T-helper 1 cell treated with Interleukin-12 subunit alpha and Interleukin-12 subunit beta and Interleukin-4 antibody, amounts not matched to agents 30 μg/mL and 1 μg/mL, for 36 hours (primary cell): ENCODE results near the gene ITGA5.

Source experiments
- H3K27ac Mint-ChIP-seq: one replicate; pipeline ENCODE4 v1.8.0; 2021; ENCODE audit warnings: mild to moderate bottlenecking, mixed read lengths
- H3K27me3 Mint-ChIP-seq: one replicate; pipeline ENCODE4 v1.8.0; 2021; ENCODE audit warnings: low read depth, mixed read lengths
- H3K36me3 Mint-ChIP-seq: one replicate; pipeline ENCODE4 v1.8.0; 2021; ENCODE audit warnings: low read depth, mixed read lengths
- H3K4me1 Mint-ChIP-seq: one replicate; pipeline ENCODE4 v1.8.0; 2021; ENCODE audit warnings: low read depth, mixed read lengths
- H3K4me3 Mint-ChIP-seq: one replicate; pipeline ENCODE4 v1.8.0; 2021; ENCODE audit warnings: mild to moderate bottlenecking, moderate library complexity, mixed read lengths
- H3K9me3 Mint-ChIP-seq: one replicate; pipeline ENCODE4 v1.8.0; 2021; ENCODE audit warnings: mixed read lengths

ITGA5 gene

DNA sequence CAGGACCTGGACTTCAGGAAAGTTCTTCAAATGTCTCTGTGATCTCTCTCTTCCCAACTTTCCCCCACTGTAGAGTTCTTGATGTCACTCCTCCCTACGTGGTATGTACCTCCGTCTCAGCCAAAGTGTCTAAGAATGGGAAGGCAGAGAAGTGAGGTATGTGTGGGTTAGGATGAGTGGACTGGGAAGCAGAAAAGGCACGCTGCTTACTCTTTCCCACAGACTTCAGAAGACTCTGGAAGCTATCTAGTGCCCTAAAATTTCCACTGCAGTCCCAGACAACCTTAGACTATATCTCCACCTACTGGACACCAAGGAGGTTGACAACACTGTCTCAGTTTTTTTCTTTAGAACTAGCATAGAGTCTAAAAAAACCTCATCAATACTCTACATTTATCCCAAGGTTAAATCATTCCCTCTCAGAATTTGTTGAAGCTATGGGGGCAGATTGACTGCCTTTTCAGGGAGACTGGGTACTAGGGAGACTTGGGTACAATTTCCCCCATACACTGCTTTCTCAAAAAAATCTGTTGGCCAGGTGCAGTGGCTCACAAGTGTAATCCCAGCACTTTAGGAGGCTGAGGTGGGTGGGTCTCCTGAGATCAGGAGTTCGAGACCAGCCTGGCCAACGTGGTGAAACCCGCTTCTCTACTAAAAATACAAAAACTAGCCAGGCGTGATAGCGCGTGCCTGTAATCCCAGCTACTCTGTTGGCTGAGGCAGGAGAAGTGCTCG is 20.6 kb upstream of the ITGA5 start:
- peak overlapping the region; percentile 56 for H3K27ac Mint-ChIP-seq
- H3K9me3 Mint-ChIP-seq: no peaks in the 10 kb centered on the region
- peaks cover 10% of the 10 kb centered on the region for H3K4me1 Mint-ChIP-seq
- H3K27me3 Mint-ChIP-seq: peaks cover 29% of the 10 kb centered on the region
- no peak overlapping the region for H3K4me3 Mint-ChIP-seq
- no peaks in the 10 kb centered on the region for H3K36me3 Mint-ChIP-seq

- Mint-ChIP-seq H3K27me3 (peaks cover 24% of the 10 kb centered on the region), H3K9me3 (no peaks in the 10 kb centered on the region), H3K4me3 (no peak overlapping the region), H3K36me3 (no peaks in the 10 kb centered on the region), H3K27ac (no peak overlapping the region), H3K4me1 (peaks cover 10% of the 10 kb centered on the region)
Measured at GRCh38 chr12:54439096-54439495, 20.0 kb upstream of the ITGA5 start.

DNA sequence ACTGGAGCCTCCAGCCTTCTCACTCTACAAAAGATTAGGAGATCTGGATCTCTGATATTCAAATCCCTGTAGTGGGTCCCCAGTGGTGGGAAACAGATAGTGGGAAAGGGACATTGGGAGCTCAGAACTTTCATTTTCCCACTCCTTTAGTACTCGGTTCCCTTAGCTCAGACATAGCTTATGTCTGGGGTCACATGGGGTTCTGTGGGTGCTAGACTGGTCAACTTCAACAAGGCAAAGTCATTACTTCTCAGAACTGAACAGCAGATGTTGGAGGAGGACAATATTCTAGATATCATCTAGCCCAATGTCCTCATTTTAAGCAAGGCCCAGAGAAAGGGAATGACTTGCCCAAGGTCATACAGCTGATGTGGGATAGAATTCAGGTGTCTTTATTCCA is 19.5 kb upstream of the ITGA5 start:
- Mint-ChIP-seq H3K27me3 (peaks cover 23% of the 10 kb centered on the region), H3K27ac (no peak overlapping the region), H3K9me3 (no peaks in the 10 kb centered on the region), H3K4me1 (peaks cover 11% of the 10 kb centered on the region), H3K36me3 (no peaks in the 10 kb centered on the region), H3K4me3 (no peak overlapping the region)

DNA sequence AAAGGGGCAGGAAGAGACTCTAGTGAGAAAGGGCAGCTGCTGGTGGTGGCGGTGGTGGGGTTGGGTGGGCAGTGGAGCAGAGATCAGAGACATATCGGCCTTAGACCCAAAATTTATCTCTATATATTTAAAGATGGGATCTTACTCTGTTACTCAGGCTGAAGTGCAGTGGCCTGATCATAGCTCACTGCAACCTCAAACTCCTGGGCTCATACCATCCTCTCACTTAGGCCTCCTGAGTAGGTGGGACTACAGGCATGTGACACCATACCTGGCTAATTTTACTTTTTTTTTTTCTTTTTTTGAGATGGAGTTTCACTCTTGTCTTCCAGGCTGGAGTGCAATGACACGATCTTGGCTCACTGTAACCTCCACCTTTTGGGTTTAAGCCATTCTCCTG is 18.6 kb upstream of the ITGA5 start:
- peaks cover 19% of the 10 kb centered on the region for H3K4me1 Mint-ChIP-seq
- no peaks in the 10 kb centered on the region for H3K9me3 Mint-ChIP-seq
- peaks cover 22% of the 10 kb centered on the region for H3K27me3 Mint-ChIP-seq
- no peak overlapping the region for H3K27ac Mint-ChIP-seq
- H3K36me3 Mint-ChIP-seq: no peaks in the 10 kb centered on the region
- no peak overlapping the region for H3K4me3 Mint-ChIP-seq

GRCh38 chr12:54437243-54437642 is 18.2 kb upstream of the ITGA5 start:
- Mint-ChIP-seq H3K4me1 (peaks cover 24% of the 10 kb centered on the region), H3K27ac (no peak overlapping the region), H3K27me3 (peaks cover 18% of the 10 kb centered on the region), H3K36me3 (no peaks in the 10 kb centered on the region), H3K4me3 (no peak overlapping the region), H3K9me3 (no peaks in the 10 kb centered on the region)

DNA sequence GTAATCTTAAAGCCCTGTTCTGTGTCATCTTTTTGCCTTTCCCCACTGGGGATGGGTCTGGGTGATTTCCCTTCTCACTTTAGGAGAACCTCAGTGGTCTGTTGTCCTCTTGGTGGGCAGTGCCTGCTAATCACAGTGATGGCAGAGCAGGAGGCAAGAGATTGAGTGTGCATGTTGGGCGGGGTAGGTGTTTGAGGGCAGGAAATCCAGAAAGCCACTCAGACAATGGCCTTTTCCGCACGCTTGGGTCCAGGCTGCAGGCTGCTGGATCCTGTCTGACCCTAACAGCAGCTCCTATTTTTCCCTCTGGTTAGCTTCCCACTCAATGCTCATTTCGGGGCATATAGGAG is 13.7 kb upstream of the ITGA5 start:
- Mint-ChIP-seq H3K4me3 (peak overlapping the region; percentile 48), H3K9me3 (no peaks in the 10 kb centered on the region), H3K36me3 (peaks cover 2% of the 10 kb centered on the region), H3K27me3 (peaks cover 11% of the 10 kb centered on the region), H3K4me1 (peaks cover 33% of the 10 kb centered on the region), H3K27ac (no peak overlapping the region)

GRCh38 chr12:54431911-54432814 is 13.1 kb upstream of the ITGA5 start:
- H3K4me3 Mint-ChIP-seq: peak overlapping the region; percentile 64
- H3K27ac Mint-ChIP-seq: peak overlapping the region; percentile 68
- H3K4me1 Mint-ChIP-seq: peaks cover 34% of the 10 kb centered on the region
- no peaks in the 10 kb centered on the region for H3K9me3 Mint-ChIP-seq
- peaks cover 2% of the 10 kb centered on the region for H3K36me3 Mint-ChIP-seq
- peaks cover 18% of the 10 kb centered on the region for H3K27me3 Mint-ChIP-seq

DNA sequence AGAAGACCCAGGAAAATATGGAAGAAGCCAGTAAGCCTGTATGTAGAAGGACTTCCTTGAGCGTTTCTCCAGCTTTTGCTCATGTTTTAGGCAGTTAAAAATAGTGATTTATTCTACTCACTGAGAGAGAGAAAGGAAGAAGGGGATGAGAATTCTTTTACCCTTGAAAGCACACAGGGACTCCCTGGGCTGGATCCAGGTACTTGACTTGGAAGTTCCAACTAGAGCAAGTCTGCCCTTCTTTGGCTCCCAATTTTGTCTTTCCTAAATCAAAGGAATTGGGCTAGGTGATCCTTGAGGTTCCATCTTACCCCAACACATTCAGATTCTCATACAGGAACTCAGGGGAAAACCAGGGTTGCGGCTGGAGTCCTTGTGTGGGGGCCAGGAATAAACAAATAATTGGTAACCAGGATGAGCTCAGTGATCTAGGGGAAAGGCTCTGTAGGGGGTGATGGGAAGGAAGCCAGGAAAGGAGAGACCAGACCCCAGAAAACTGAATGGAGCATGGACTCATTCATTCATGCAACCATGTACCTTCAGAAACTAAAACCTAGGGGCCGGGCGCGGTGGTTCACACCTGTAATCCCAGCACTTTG is 11.5 kb upstream of the ITGA5 start:
- Mint-ChIP-seq H3K27me3 (peaks cover 34% of the 10 kb centered on the region), H3K27ac (no peak overlapping the region), H3K4me3 (no peak overlapping the region), H3K36me3 (peaks cover 2% of the 10 kb centered on the region), H3K4me1 (peaks cover 33% of the 10 kb centered on the region), H3K9me3 (no peaks in the 10 kb centered on the region)

GRCh38 chr12:54429014-54429471 is 10.0 kb upstream of the ITGA5 start:
- Mint-ChIP-seq H3K36me3 (peaks cover 2% of the 10 kb centered on the region), H3K4me3 (no peak overlapping the region), H3K27me3 (peaks cover 46% of the 10 kb centered on the region), H3K4me1 (peaks cover 33% of the 10 kb centered on the region), H3K27ac (no peak overlapping the region), H3K9me3 (no peaks in the 10 kb centered on the region)

DNA sequence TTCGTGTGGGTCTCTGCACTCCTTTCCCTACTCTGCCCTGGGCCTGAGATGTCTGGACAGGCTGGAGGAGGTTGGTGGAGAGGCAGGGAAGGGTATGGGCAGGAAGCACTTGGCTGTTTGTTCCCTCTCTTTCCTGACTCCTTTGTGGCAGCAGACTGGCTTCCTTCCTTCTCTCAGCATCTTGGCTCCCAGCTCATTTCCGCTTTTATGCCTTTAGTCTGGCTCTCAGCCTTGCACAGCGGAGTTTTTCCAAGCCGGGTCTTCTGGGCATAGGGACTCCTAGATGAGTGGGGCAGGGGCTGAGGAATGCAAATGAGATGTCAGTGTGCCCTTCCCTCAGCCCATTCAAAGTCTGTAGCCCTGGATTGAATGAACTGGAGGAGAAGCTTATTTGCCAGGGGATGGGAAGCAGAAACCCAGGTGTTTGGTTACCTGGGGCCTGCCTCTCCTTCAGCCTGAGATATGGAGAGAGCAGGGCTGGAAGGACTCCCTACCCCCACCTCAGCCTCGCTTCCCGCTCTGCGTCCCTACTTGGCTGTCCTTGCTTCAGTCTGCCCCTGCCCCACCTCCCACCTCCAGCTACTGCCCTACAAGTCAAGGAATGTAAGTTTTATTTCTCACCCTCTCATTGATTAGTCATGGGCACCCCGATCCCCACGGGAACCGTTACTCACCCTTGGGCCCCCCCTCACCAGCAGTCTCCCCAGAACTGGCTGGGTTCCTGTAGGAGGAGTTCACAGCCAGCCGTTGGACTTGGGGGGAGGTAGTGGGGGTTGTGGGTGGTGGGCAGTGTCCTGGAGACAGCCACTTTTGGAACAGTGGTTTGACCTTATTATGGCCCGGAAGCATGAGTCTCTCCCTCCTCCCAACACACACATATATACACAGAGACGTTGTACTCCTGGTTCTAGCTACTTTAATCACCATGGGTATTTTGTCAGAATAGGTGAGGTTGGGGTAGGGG is 9.3 kb upstream of the ITGA5 start:
- no peak overlapping the region for H3K27ac Mint-ChIP-seq
- no peak overlapping the region for H3K4me3 Mint-ChIP-seq
- peaks cover 2% of the 10 kb centered on the region for H3K36me3 Mint-ChIP-seq
- H3K4me1 Mint-ChIP-seq: peaks cover 32% of the 10 kb centered on the region
- H3K9me3 Mint-ChIP-seq: no peaks in the 10 kb centered on the region
- peaks cover 52% of the 10 kb centered on the region for H3K27me3 Mint-ChIP-seq

- H3K27ac Mint-ChIP-seq: no peak overlapping the region
- H3K4me1 Mint-ChIP-seq: peaks cover 26% of the 10 kb centered on the region
- no peak overlapping the region for H3K4me3 Mint-ChIP-seq
- peaks cover 2% of the 10 kb centered on the region for H3K36me3 Mint-ChIP-seq
- H3K9me3 Mint-ChIP-seq: no peaks in the 10 kb centered on the region
- peaks cover 64% of the 10 kb centered on the region for H3K27me3 Mint-ChIP-seq
Measured at GRCh38 chr12:54427106-54427505, 8.0 kb upstream of the ITGA5 start.

- Mint-ChIP-seq H3K27ac (no peak overlapping the region), H3K36me3 (peaks cover 2% of the 10 kb centered on the region), H3K9me3 (no peaks in the 10 kb centered on the region), H3K4me1 (peaks cover 22% of the 10 kb centered on the region), H3K27me3 (peaks cover 68% of the 10 kb centered on the region), H3K4me3 (no peak overlapping the region)
Measured at GRCh38 chr12:54426690-54427089, 7.6 kb upstream of the ITGA5 start.

DNA sequence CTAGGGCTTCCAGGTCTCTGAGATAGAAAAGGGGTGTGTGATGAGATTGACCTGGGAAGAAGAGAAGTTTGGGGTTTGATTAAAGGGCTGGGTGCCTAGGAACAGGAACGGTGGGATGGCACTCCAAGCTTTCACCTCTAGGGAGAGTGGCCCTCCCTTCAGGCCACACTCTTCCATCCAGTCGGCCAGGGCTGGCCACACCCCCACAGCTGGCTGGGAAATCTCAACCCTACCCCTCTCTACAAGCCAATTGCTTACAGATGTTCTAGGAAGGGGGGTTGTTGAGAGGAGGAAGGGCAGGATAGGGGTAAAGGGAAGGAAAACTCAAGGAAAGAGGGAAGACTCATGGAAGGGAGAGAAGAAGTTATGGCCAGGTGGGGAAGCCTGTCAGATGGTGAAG is 6.6 kb upstream of the ITGA5 start:
- H3K36me3 Mint-ChIP-seq: peaks cover 1% of the 10 kb centered on the region
- no peak overlapping the region for H3K27ac Mint-ChIP-seq
- H3K4me1 Mint-ChIP-seq: peaks cover 22% of the 10 kb centered on the region
- peaks cover 75% of the 10 kb centered on the region for H3K27me3 Mint-ChIP-seq
- H3K4me3 Mint-ChIP-seq: no peak overlapping the region
- no peaks in the 10 kb centered on the region for H3K9me3 Mint-ChIP-seq

DNA sequence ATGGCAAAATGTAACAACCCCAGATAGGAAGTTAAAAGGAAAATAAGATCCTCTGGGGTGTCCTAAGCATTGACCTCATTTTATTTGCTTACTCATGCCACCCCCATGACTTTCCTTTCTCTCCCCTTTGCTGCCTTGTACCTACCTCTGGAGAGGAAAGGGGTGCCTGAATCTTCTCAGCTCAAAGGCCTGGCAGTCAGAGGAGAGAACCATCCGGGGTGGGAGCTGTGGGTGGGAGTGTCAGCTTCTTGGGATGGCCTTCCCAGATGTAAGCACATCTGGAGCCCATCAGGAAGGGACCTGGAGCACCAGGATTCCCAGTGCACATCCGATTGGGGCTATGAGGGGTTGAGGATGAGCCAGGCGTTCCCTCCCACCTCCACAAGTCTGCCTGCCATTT is 5.2 kb upstream of the ITGA5 start:
- Mint-ChIP-seq H3K36me3 (no peaks in the 10 kb centered on the region), H3K27ac (no peak overlapping the region), H3K4me1 (peaks cover 22% of the 10 kb centered on the region), H3K9me3 (no peaks in the 10 kb centered on the region), H3K4me3 (no peak overlapping the region), H3K27me3 (peaks cover 71% of the 10 kb centered on the region)
